ENCODE measurements around the gene BHLHE23.
A peak's percentile ranks its signal among the peaks of the same experiment; 100 is the strongest.

BHLHE23 gene

GRCh38 chr20:63017076-63017825 is 10.5 kb upstream of the BHLHE23 start:
- no peak overlapping the region for H2BK120ac ChIP-seq (ENCODE audit: insufficient read depth, low read length, poor library complexity)
- DNase-seq = no peak
- no CpG with 5 or more reads among the region's 22 CpGs for WGBS (ENCODE audit: extremely low coverage, insufficient coverage, insufficient read length)

GRCh38 chr20:63016514-63017075 is 9.8 kb upstream of the BHLHE23 start:
- Histone ChIP-seq H2AFZ (ENCODE audit: insufficient read depth, low read length, poor library complexity) (no peak overlapping the region), H2AK5ac (ENCODE audit: low read length) (no peak overlapping the region), H3K23ac (ENCODE audit: low read length) (no peak overlapping the region), H3K79me2 (ENCODE audit: control insufficient read depth, insufficient read depth, low read length, poor library complexity) (no peaks in the 10 kb centered on the region), H3K4me1 (ENCODE audit: control insufficient read depth in 1 of 2, insufficient read depth in 2 of 2, low read length in 2 of 2) (peaks cover 5 to 9% of the 10 kb centered on the region in 2 experiments), H3K18ac (ENCODE audit: low read length) (no peak overlapping the region), H3K14ac (ENCODE audit: low read length) (no peak overlapping the region), H3K27ac (ENCODE audit: low read depth, low read length) (no peak overlapping the region), H2BK12ac (ENCODE audit: low read length) (no peak overlapping the region), H4K12ac (ENCODE audit: low read depth, low read length) (no peak overlapping the region), H2BK120ac (ENCODE audit: insufficient read depth, low read length, poor library complexity) (no peak overlapping the region), H3K79me1 (ENCODE audit: low read length) (peaks cover 1% of the 10 kb centered on the region), H3K4ac (ENCODE audit: low read depth, low read length) (no peak overlapping the region), H3K4me2 (ENCODE audit: low read length) (no peak overlapping the region), H3K4me3 (ENCODE audit: low read depth, low read length) (no peak overlapping the region), H4K8ac (ENCODE audit: low read depth, low read length) (no peak overlapping the region), H3K36me3 (ENCODE audit: control insufficient read depth in 1 of 2, insufficient read depth in 2 of 2, low read length in 2 of 2) (no peaks in the 10 kb centered on the region), H2BK5ac (ENCODE audit: low read depth, low read length, poor library complexity) (no peak overlapping the region), H3K9me3 (ENCODE audit: insufficient read depth, low read depth, low read length) (peaks cover 10% of the 10 kb centered on the region), H4K91ac (ENCODE audit: low read depth, low read length) (no peak overlapping the region), H3K9ac (ENCODE audit: low read length) (no peak overlapping the region), H3K27me3 (ENCODE audit: insufficient read depth, low read length) (no peaks in the 10 kb centered on the region)
- no CpG with 5 or more reads among the region's 14 CpGs for WGBS (ENCODE audit: extremely low coverage, insufficient coverage, insufficient read length)
- DNase-seq = no peak

More at GRCh38 chr20:63017076-63017825, 10.5 kb upstream of the BHLHE23 start:
- Histone ChIP-seq H3K4me2 (ENCODE audit: low read length) (no peak overlapping the region), H3K9ac (ENCODE audit: low read length) (no peak overlapping the region), H3K27ac (ENCODE audit: low read depth, low read length) (no peak overlapping the region), H3K79me2 (ENCODE audit: control insufficient read depth, insufficient read depth, low read length, poor library complexity) (no peaks in the 10 kb centered on the region), H3K4me1 (ENCODE audit: control insufficient read depth in 1 of 2, insufficient read depth in 2 of 2, low read length in 2 of 2) (peaks cover 5 to 9% of the 10 kb centered on the region in 2 experiments), H3K36me3 (ENCODE audit: control insufficient read depth in 1 of 2, insufficient read depth in 2 of 2, low read length in 2 of 2) (no peaks in the 10 kb centered on the region), H3K4me3 (ENCODE audit: low read depth, low read length) (no peak overlapping the region), H2AK5ac (ENCODE audit: low read length) (peak overlapping the region; percentile 61), H3K23ac (ENCODE audit: low read length) (no peak overlapping the region), H4K8ac (ENCODE audit: low read depth, low read length) (no peak overlapping the region), H2BK12ac (ENCODE audit: low read length) (no peak overlapping the region), H3K9me3 (ENCODE audit: insufficient read depth, low read depth, low read length) (peaks cover 10% of the 10 kb centered on the region), H3K79me1 (ENCODE audit: low read length) (peaks cover 1% of the 10 kb centered on the region), H3K27me3 (ENCODE audit: insufficient read depth, low read length) (no peaks in the 10 kb centered on the region), H3K18ac (ENCODE audit: low read length) (no peak overlapping the region), H3K4ac (ENCODE audit: low read depth, low read length) (no peak overlapping the region), H3K14ac (ENCODE audit: low read length) (no peak overlapping the region), H2BK5ac (ENCODE audit: low read depth, low read length, poor library complexity) (no peak overlapping the region), H4K91ac (ENCODE audit: low read depth, low read length) (peak overlapping the region; percentile 45), H4K12ac (ENCODE audit: low read depth, low read length) (no peak overlapping the region), H2AFZ (ENCODE audit: insufficient read depth, low read length, poor library complexity) (no peak overlapping the region)

- Histone ChIP-seq H3K9me3 (ENCODE audit: insufficient read depth, low read depth, low read length) (peaks cover 10% of the 10 kb centered on the region), H3K27me3 (ENCODE audit: insufficient read depth, low read length) (no peaks in the 10 kb centered on the region), H3K36me3 (ENCODE audit: control insufficient read depth in 1 of 2, insufficient read depth in 2 of 2, low read length in 2 of 2) (no peaks in the 10 kb centered on the region), H3K4me1 (ENCODE audit: control insufficient read depth in 1 of 2, insufficient read depth in 2 of 2, low read length in 2 of 2) (peaks cover 5 to 9% of the 10 kb centered on the region in 2 experiments), H3K4me2 (ENCODE audit: low read length) (no peak overlapping the region), H3K14ac (ENCODE audit: low read length) (no peak overlapping the region), H3K79me1 (ENCODE audit: low read length) (peaks cover 1% of the 10 kb centered on the region), H4K12ac (ENCODE audit: low read depth, low read length) (no peak overlapping the region), H2BK120ac (ENCODE audit: insufficient read depth, low read length, poor library complexity) (no peak overlapping the region), H3K4ac (ENCODE audit: low read depth, low read length) (no peak overlapping the region), H3K23ac (ENCODE audit: low read length) (no peak overlapping the region), H2BK5ac (ENCODE audit: low read depth, low read length, poor library complexity) (no peak overlapping the region), H4K8ac (ENCODE audit: low read depth, low read length) (no peak overlapping the region), H2AFZ (ENCODE audit: insufficient read depth, low read length, poor library complexity) (no peak overlapping the region), H3K9ac (ENCODE audit: low read length) (no peak overlapping the region), H3K4me3 (ENCODE audit: low read depth, low read length) (no peak overlapping the region), H3K79me2 (ENCODE audit: control insufficient read depth, insufficient read depth, low read length, poor library complexity) (no peaks in the 10 kb centered on the region), H3K18ac (ENCODE audit: low read length) (no peak overlapping the region), H2AK5ac (ENCODE audit: low read length) (no peak overlapping the region), H4K91ac (ENCODE audit: low read depth, low read length) (no peak overlapping the region), H2BK12ac (ENCODE audit: low read length) (no peak overlapping the region), H3K27ac (ENCODE audit: low read depth, low read length) (no peak overlapping the region)
- no CpG with 5 or more reads among the region's 22 CpGs for WGBS (ENCODE audit: extremely low coverage, insufficient coverage, insufficient read length)
- no peak for DNase-seq
Observed at GRCh38 chr20:63015662-63016361, 9.0 kb upstream of the BHLHE23 start.

GRCh38 chr20:63015147-63015661 is 8.4 kb upstream of the BHLHE23 start:
- H3K4ac ChIP-seq (ENCODE audit: low read depth, low read length) = no peak overlapping the region
- peak overlapping the region; percentile 35 for H3K14ac ChIP-seq (ENCODE audit: low read length)
- H3K23ac ChIP-seq (ENCODE audit: low read length) = no peak overlapping the region
- H2BK120ac ChIP-seq (ENCODE audit: insufficient read depth, low read length, poor library complexity) = no peak overlapping the region
- H2BK12ac ChIP-seq (ENCODE audit: low read length) = no peak overlapping the region
- no peak overlapping the region for H4K8ac ChIP-seq (ENCODE audit: low read depth, low read length)
- peaks cover 10% of the 10 kb centered on the region for H3K9me3 ChIP-seq (ENCODE audit: insufficient read depth, low read depth, low read length)
- no peak for DNase-seq
- H2BK5ac ChIP-seq (ENCODE audit: low read depth, low read length, poor library complexity) = no peak overlapping the region
- peaks cover 5 to 9% of the 10 kb centered on the region in 2 experiments for H3K4me1 ChIP-seq (ENCODE audit: control insufficient read depth in 1 of 2, insufficient read depth in 2 of 2, low read length in 2 of 2)
- H2AFZ ChIP-seq (ENCODE audit: insufficient read depth, low read length, poor library complexity) = no peak overlapping the region
- no peak overlapping the region for H4K12ac ChIP-seq (ENCODE audit: low read depth, low read length)
- H3K9ac ChIP-seq (ENCODE audit: low read length) = no peak overlapping the region
- WGBS (ENCODE audit: extremely low coverage, insufficient coverage, insufficient read length) = no CpG with 5 or more reads among the region's 15 CpGs
- no peak overlapping the region for H3K27ac ChIP-seq (ENCODE audit: low read depth, low read length)
- H3K4me2 ChIP-seq (ENCODE audit: low read length) = no peak overlapping the region
- H3K36me3 ChIP-seq (ENCODE audit: control insufficient read depth in 1 of 2, insufficient read depth in 2 of 2, low read length in 2 of 2) = no peaks in the 10 kb centered on the region
- H3K27me3 ChIP-seq (ENCODE audit: insufficient read depth, low read length) = no peaks in the 10 kb centered on the region
- H3K18ac ChIP-seq (ENCODE audit: low read length) = no peak overlapping the region
- no peak overlapping the region for H4K91ac ChIP-seq (ENCODE audit: low read depth, low read length)
- no peak overlapping the region for H3K4me3 ChIP-seq (ENCODE audit: low read depth, low read length)
- H2AK5ac ChIP-seq (ENCODE audit: low read length) = no peak overlapping the region
- H3K79me1 ChIP-seq (ENCODE audit: low read length) = peaks cover 1% of the 10 kb centered on the region
- no peaks in the 10 kb centered on the region for H3K79me2 ChIP-seq (ENCODE audit: control insufficient read depth, insufficient read depth, low read length, poor library complexity)
